Ovary (tissue), 9 donors: ENCODE results near the gene LRIG1. TPM values are rescaled to one million over a fixed set of nuclear protein-coding genes. Genes with fewer than 3 reads are reported as not detected.

Source experiments
- DNase-seq, 5 donors: peaks; one replicate each; pipeline ENCODE4 v3.0.0-alpha.2; 2019 to 2020
- H3K27ac ChIP-seq, 2 donors: fragments of 200-600 bp; one replicate each; pipeline versions ENCODE4 v1.5.1 to v1.8.0; 2019 to 2022
- H3K27me3 ChIP-seq: fragments of 200-600 bp; one replicate; pipeline ENCODE4 v1.8.0; 2022
- H3K36me3 ChIP-seq: fragments of 200-600 bp; sonication (generic); one replicate; pipeline ENCODE4 v1.5.1; 2019
- H3K4me1 ChIP-seq: one replicate; pipeline ENCODE4 v1.8.1; 2013; ENCODE audit warnings: mild to moderate bottlenecking, moderate library complexity; ENCODE audit not compliant: insufficient read depth
- H3K4me3 ChIP-seq: fragments of 200-600 bp; sonication (generic); one replicate; pipeline ENCODE4 v1.5.1; 2017
- H3K9me3 ChIP-seq, 2 donors: fragments of 200-600 bp in 1 of 2; sonication (generic) in 1 of 2; one replicate each; pipeline versions ENCODE4 v1.5.1 to v1.8.1; 2013 to 2019; ENCODE audit warnings: mild to moderate bottlenecking in 1 of 2, moderate library complexity in 1 of 2
- CTCF ChIP-seq, 3 donors: fragments of 450-650 bp in 2 of 3; fragments of 200-600 bp in 1 of 3; IDR thresholded peaks; one replicate each; pipeline versions ENCODE4 v1.5.1 to v1.8.0; 2016 to 2022; ENCODE audit warnings: antibody characterized with exemption in 3 of 3, mild to moderate bottlenecking in 1 of 3
- EP300 ChIP-seq: sonication (generic); formaldehyde crosslinking; IDR thresholded peaks from one replicate; pipeline ENCODE4 v1.6.1; 2017; ENCODE audit warnings: antibody characterized with exemption
- POLR2A ChIP-seq: fragments of 450-650 bp; IDR thresholded peaks from one replicate; pipeline ENCODE4 v1.6.1; 2017; ENCODE audit warnings: antibody characterized with exemption, mild to moderate bottlenecking, moderate library complexity
- WGBS, 3 donors: extraction: QIAGEN DNeasy Blood & Tissue Kit in 1 of 3; methylation state at CpG; one replicate each; pipeline versions ENCODE4 v1.1.5 to v1.1.7; 2013 to 2017; 5-methylcytosine and 5-hydroxymethylcytosine counted together
- intact Hi-C, 4 donors: fragments of 100-400 bp; cut with DNase I; formaldehyde crosslinking; loops; one replicate each; pipeline versions ENCODE4 v1.11.0 to v1.15.1; 2022 to 2023
- polyA plus RNA-seq, 2 donors: library from polyadenylated mRNA; stranded (reverse); fragments of 200-250 nt in 1 of 2; fragments of 350-450 nt in 1 of 2; fragmentation: Illumina TruSeq in 1 of 2; extraction: RNeasy Lipid Tissue Mini Kit (QIAGEN cat#74804) in 1 of 2; gene quantifications; one replicate each; pipeline ENCODE4 v1.2.3, GENCODE V29; 2013 to 2014
- total RNA-seq, 7 donors: library from RNA; depleted of rRNA in 2 of 7; stranded (reverse); fragments of >200 nt in 2 of 7; fragmentation: NEBNext Ultra II Directional in 3 of 7; extraction: Animal tissue kit (Norgen Biotek cat#: 25700) in 3 of 7; gene quantifications; one replicate each; pipeline versions ENCODE4 v1.1.0 to v1.2.4, GENCODE V29; 2016 to 2023
- donor health status: DM: no; HTN: no; CAD: no; lungs with moderate emphysema.
- donor health status: DM: no; HTN: no; CAD: no.
- donor health status: Bipolar disorder and iron deficiency.
- donor health status: DM: yes; HTN: yes; CAD: no.
- donor health status: DM: no; HTN: no; CAD: no.
- donor health status: DM: yes; HTN: yes; CAD: no.

The LRIG1 gene
- total and polyA plus RNA-seq, 9 donors, result 29.1 to 64.8 (median 42.6) TPM

DNA sequence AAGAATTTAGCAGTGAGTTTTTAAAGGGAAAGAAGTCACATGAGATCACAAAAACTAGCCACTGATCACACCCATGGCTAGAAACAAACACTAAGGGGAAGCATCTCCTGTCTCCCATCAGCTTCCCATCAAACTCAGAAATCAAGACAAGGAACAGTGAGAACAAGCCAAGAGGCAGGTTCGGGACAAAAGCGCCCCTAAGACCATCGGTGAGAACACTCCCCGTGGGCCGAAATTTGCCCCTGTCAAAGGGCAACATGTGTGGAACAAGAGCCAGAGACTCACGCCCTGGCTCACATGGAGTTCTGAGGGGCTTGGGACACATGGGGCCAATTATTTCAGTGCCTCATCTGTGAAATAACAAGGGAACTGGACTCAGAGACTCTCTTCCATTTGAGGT, 49.1 kb downstream of the LRIG1 start:
- no peaks in the 10 kb centered on the region for H3K36me3 ChIP-seq
- no peak for TF ChIP-seq CTCF (IDR thresholded peaks at IDR 0.05)
- TF ChIP-seq POLR2A, result no peak
- no peak for TF ChIP-seq EP300
- intact Hi-C loops, result loop anchor here in 3 of 4 donors (2.0 to 5.0 kb wide), 3 partner anchors 36 to 47 kb away; no protein-coding TSS in a partner anchor
- 61 to 72% (median 68%) methylated on average over 6 of the region's 6 CpGs for WGBS, 3 donors
- no peaks in the 10 kb centered on the region for H3K27me3 ChIP-seq
- no peak overlapping the region for H3K4me3 ChIP-seq
- H3K4me1 ChIP-seq, result peaks cover 28% of the 10 kb centered on the region
- no peak for DNase-seq
- H3K9me3 ChIP-seq, result no peaks in the 10 kb centered on the region
- peak overlapping the region in 1 of 2 donors; percentile 48 for H3K27ac ChIP-seq

- intact Hi-C loops, result loop anchor here in 3 of 4 donors (2.0 to 5.0 kb wide), 3 partner anchors 37 to 48 kb away; no protein-coding TSS in a partner anchor
- H3K4me3 ChIP-seq, result no peak overlapping the region
- no peaks in the 10 kb centered on the region for H3K36me3 ChIP-seq
- 8 to 15% (median 13%) methylated on average over 4 of the region's 4 CpGs for WGBS, 3 donors
- peaks cover 28% of the 10 kb centered on the region for H3K4me1 ChIP-seq
- peak overlapping the region in 1 of 2 donors; percentile 34 for H3K27ac ChIP-seq
- H3K27me3 ChIP-seq, result no peaks in the 10 kb centered on the region
- H3K9me3 ChIP-seq, result no peaks in the 10 kb centered on the region
- TF ChIP-seq CTCF (IDR thresholded peaks at IDR 0.05) (no peak), EP300 (no peak), POLR2A (no peak)
- peak; percentile 59 to 83 (median 76) for DNase-seq
These were observed 50.3 kb downstream of the LRIG1 start for GRCh38 chr3:66450390-66451022.

- peak overlapping the region in 1 of 2 donors; percentile 34 for H3K27ac ChIP-seq
- no peak for TF ChIP-seq POLR2A
- TF ChIP-seq CTCF (IDR thresholded peaks at IDR 0.05), result no peak
- no peak for TF ChIP-seq EP300
- H3K4me3 ChIP-seq, result no peak overlapping the region
- no peaks in the 10 kb centered on the region for H3K9me3 ChIP-seq
- H3K36me3 ChIP-seq, result no peaks in the 10 kb centered on the region
- WGBS, 3 donors, result 45 to 55% (median 51%) methylated on average over 7 of the region's 7 CpGs
- DNase-seq, result no peak
- intact Hi-C loops, result no loop called here
- peaks cover 28% of the 10 kb centered on the region for H3K4me1 ChIP-seq
- H3K27me3 ChIP-seq, result no peaks in the 10 kb centered on the region
These were observed 51.3 kb downstream of the LRIG1 start for GRCh38 chr3:66449411-66449974.

DNA sequence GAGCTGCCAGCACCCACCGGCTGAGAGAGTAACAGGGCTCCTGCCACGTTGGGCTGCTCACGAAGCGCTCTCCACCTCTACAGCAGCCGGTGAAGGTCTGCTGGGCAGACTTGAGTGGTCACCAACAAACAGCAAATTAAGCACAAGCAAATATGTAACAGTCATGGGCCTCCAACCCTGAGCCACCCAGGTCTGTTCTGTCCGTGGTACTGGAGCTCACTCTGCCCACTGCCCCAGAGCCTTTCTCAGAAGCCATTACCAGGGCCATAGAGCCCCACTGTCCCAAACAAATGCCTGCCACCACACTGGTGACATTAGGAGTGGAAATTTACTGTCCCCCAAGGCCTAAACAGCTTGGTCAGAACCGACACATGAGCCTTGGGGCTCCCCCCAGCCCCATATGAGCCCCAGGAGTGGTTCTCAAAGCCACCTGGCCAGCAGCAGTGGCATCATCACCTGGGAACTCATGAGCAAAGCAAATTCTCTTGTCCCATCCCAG, 56.6 kb downstream of the LRIG1 start:
- TF ChIP-seq CTCF (IDR thresholded peaks at IDR 0.05) (no peak), POLR2A (no peak), EP300 (no peak)
- DNase-seq, result no peak
- Histone ChIP-seq H3K36me3 (no peaks in the 10 kb centered on the region), H3K27ac (no peak overlapping the region), H3K4me1 (peaks cover 32% of the 10 kb centered on the region), H3K27me3 (no peaks in the 10 kb centered on the region), H3K4me3 (no peak overlapping the region), H3K9me3 (no peaks in the 10 kb centered on the region)
- 87 to 94% (median 88%) methylated on average over 7 of the region's 7 CpGs for WGBS, 3 donors
- intact Hi-C loops, result no loop called here
